ENCODE measurements around the gene PNLDC1.

DNA sequence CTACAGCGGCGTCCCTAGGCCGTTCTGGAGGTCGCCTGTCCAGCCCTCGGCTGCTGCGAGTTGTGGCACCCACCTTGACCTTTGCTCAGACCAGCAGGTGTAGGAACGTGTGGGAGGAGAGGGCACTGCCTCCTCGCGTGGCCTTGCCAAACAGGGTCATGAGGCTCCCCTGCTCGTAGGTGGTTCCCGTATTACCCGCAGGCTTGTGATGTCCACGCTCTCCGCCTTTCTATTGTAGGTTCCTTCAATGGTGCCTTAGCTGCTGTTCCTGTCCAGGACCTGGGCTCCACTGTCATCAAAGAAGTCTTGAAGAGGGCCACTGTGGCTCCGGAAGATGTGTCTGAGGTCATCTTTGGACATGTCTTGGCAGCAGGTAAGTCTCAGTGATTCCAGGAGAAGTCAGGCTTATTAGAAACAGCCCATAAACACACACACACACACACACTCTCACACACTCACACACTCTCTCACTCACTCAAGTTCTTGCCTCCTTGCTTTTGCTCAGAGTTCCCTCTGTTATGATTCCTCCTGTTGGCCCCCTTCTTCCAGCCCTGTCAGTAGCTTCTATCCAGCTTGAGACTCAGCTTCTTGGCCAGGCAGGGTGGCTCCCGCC is 37.3 kb upstream of the PNLDC1 start:
- TF ChIP-seq, protein P1, sequence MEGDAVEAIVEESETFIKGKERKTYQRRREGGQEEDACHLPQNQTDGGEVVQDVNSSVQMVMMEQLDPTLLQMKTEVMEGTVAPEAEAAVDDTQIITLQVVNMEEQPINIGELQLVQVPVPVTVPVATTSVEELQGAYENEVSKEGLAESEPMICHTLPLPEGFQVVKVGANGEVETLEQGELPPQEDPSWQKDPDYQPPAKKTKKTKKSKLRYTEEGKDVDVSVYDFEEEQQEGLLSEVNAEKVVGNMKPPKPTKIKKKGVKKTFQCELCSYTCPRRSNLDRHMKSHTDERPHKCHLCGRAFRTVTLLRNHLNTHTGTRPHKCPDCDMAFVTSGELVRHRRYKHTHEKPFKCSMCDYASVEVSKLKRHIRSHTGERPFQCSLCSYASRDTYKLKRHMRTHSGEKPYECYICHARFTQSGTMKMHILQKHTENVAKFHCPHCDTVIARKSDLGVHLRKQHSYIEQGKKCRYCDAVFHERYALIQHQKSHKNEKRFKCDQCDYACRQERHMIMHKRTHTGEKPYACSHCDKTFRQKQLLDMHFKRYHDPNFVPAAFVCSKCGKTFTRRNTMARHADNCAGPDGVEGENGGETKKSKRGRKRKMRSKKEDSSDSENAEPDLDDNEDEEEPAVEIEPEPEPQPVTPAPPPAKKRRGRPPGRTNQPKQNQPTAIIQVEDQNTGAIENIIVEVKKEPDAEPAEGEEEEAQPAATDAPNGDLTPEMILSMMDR (IDR thresholded peaks at IDR 0.05; ENCODE audit: poor library complexity): no peak
- no peak for TF ChIP-seq EZH2 (IDR thresholded peaks at IDR 0.05; ENCODE audit: borderline replicate concordance)

Data from hepatocyte (in vitro differentiated cells).